OCI-LY1 (cell line): ENCODE data around the gene SP3.

Source experiments
- CTCF ChIP-seq: fragments of 200-600 bp; sonication (generic), shearing (Covaris generic); IDR thresholded peaks from 2 replicates; pipeline ENCODE4 v1.5.1; 2017; ENCODE audit warnings: mild to moderate bottlenecking, antibody characterized with exemption, low read length, moderate library complexity, mixed read lengths
- EZH2 ChIP-seq: fragments of 200-600 bp; sonication (generic), shearing (Covaris generic); IDR thresholded peaks from 2 replicates; pipeline ENCODE4 v1.8.0; 2017; ENCODE audit warnings: borderline replicate concordance, mixed run types, mild to moderate bottlenecking, antibody characterized with exemption, low read length, moderate library complexity, mixed read lengths

- TF ChIP-seq EZH2, result no peak
- no peak for TF ChIP-seq CTCF
Measured at GRCh38 chr2:173906626-173907025, 58.5 kb downstream of the SP3 start.
